GM12891 (cell line): Measurements from ENCODE around the gene TMEM132D.

Source experiments
- POLR2A ChIP-seq: IDR thresholded peaks from 2 replicates; pipeline ENCODE4 v1.6.1; 2011; ENCODE audit warnings: low read depth, low read length, control low read depth
- TAF1 ChIP-seq: IDR thresholded peaks from 2 replicates; pipeline ENCODE4 v1.6.1; 2011; ENCODE audit warnings: low read depth, low read length, control low read depth

- TF ChIP-seq POLR2A, result no peak
- TF ChIP-seq TAF1, result no peak
Measured at GRCh38 chr12:129207084-129207483, 696.7 kb downstream of the TMEM132D start.
